C4-2B (cell line): ENCODE data around the gene SERPINA6.
"Not testable (repeated sequence)": the region's sequence is repeated elsewhere in the genome, so short reads cannot be mapped to it uniquely, and the experiment has no call there.

ENCODE experiments used
- H3K27ac ChIP-seq: fragments of 450-650 bp; 2 replicates; pipeline ENCODE4 v1.5.1; 2017
- CTCF ChIP-seq: fragments of 450-650 bp; conservative IDR thresholded peaks from 2 replicates; pipeline ENCODE4 v1.5.1; 2017; ENCODE audit warnings: mild to moderate bottlenecking
- ZFX ChIP-seq: fragments of 450-650 bp; IDR thresholded peaks from 2 replicates; pipeline ENCODE4 v1.6.1; 2017

Gene SERPINA6

GRCh38 chr14:94267352-94267751 lies 55.8 kb downstream of the SERPINA6 start:
- H3K27ac ChIP-seq = no peak overlapping the region
- TF ChIP-seq ZFX (no peak), CTCF (no peak)

GRCh38 chr14:94264195-94264594 lies 58.9 kb downstream of the SERPINA6 start:
- not testable (repeated sequence) for H3K27ac ChIP-seq
